AG04449 (cell line): ENCODE results near the gene MFSD8.
"Not testable (repeated sequence)": the region's sequence is repeated elsewhere in the genome, so short reads cannot be mapped to it uniquely, and the experiment has no call there.

Source experiments
- CTCF ChIA-PET: fragments of 350-600 bp; formaldehyde crosslinking; extraction: SDS; loops from one replicate; lab custom pipeline; 2021; ENCODE audit warnings: antibody characterized with exemption; lab: Yijun Ruan, JAX
- POLR2A ChIA-PET: fragments of 400-600, 350-600 bp; formaldehyde crosslinking; extraction: SDS; loops from one replicate; lab custom pipeline; 2020; ENCODE audit warnings: antibody characterized with exemption, inconsistent platforms; lab: Yijun Ruan, JAX
- DNase-seq: peaks from one replicate; pipeline ENCODE4 v3.0.0-alpha.2; 2010; ENCODE audit warnings: low read depth, low spot score
- H3K4me3 ChIP-seq: 2 replicates; pipeline ENCODE4 v1.5.1; 2011; ENCODE audit warnings: low read depth, mild to moderate bottlenecking, control low read depth, low read length
- TF ChIP-seq, protein P1 (sequence below): IDR thresholded peaks from one replicate; pipeline ENCODE4 v1.5.1; 2011; ENCODE audit warnings: mild to moderate bottlenecking, moderate library complexity, low read length, control low read depth, inconsistent platforms; ENCODE audit not compliant: insufficient read depth; ENCODE audit errors: missing control alignments

The MFSD8 gene

DNA sequence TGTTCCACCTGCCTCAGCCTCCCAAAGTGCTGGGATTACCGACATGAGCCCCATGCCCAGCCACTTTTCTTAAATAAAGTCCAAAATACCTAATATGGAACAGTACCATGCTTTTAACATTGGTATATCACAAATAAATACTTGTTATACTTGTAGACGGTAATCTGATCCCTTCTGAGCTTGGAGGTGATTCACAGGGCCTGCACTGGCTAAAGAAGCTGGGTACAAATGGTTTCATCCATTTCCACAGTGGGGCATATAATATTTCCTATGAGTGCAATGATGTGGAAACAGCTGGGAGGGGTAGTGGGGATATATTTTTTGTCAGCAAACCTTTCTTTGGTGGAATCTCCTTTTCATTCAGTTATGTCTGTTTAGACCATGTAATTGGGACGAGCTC, 48.5 kb downstream of the MFSD8 start:
- TF ChIP-seq, protein P1, sequence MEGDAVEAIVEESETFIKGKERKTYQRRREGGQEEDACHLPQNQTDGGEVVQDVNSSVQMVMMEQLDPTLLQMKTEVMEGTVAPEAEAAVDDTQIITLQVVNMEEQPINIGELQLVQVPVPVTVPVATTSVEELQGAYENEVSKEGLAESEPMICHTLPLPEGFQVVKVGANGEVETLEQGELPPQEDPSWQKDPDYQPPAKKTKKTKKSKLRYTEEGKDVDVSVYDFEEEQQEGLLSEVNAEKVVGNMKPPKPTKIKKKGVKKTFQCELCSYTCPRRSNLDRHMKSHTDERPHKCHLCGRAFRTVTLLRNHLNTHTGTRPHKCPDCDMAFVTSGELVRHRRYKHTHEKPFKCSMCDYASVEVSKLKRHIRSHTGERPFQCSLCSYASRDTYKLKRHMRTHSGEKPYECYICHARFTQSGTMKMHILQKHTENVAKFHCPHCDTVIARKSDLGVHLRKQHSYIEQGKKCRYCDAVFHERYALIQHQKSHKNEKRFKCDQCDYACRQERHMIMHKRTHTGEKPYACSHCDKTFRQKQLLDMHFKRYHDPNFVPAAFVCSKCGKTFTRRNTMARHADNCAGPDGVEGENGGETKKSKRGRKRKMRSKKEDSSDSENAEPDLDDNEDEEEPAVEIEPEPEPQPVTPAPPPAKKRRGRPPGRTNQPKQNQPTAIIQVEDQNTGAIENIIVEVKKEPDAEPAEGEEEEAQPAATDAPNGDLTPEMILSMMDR = no peak
- ChIA-PET CTCF (no interaction called here), POLR2A (no interaction called here)
- no peak overlapping the region for H3K4me3 ChIP-seq
- no peak for DNase-seq

DNA sequence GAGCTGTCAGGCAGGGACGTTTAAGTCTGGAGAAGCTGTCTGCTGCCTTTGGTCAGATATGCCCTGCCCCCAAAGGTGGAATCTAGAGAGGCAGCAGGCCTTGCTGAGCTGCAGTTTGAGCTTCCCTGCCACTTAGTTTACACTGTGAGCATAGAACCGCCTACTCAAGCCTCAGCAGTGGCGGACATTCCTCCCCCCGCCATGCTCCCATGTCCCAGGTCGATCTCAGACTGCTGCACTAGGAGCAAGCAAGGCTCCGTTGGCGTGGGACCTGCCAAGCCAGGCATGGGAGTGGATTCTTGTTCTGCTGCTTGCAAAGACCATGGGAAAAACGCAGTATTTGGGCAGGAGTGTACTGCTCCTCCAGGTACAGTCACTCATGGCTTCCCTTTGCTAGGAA, 59.9 kb downstream of the MFSD8 start:
- CTCF ChIA-PET = no interaction called here
- DNase-seq = no peak
- no peak overlapping the region for H3K4me3 ChIP-seq
- POLR2A ChIA-PET = interaction anchor here (0.7 kb wide), 1 partner anchor 17 kb away, joined by 3 read pairs; no protein-coding TSS in a partner anchor
- TF ChIP-seq, protein P1 = no peak

DNA sequence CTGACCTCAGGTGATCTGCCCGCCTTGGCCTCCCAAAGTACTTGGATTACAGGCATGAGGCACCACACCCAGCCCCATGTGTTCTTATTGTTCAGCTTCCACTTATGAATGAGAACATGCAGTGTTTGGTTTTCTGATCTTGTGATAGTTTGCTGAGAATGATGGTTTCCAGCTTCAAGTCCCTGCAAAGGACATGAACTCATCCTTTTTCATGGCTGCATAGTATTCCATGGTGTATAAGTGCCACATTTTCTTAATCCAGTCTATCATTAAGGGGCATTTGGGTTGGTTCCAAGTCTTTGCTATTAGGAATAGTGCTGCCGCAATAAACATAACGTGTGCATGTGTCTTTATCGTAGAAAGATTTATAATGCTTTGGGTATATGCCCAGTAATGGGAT, 65.3 kb downstream of the MFSD8 start:
- not testable (repeated sequence) for DNase-seq

DNA sequence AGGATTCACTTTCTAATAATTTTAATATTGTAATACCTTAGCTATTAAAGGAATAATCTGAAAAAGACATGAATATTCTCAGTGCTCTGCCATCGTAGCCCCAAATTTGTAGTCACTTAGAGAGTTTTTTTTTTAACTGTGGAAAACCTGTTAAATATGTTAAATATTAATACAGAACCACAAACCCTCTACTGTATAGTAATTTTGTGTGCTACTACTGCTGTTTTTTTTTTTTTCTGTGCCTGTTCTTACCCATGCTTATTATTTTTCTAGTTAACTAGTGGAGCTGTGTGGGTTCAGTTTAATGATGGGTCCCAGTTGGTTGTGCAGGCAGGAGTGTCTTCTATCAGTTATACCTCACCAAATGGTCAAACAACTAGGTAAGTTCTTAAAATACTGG, 68.4 kb downstream of the MFSD8 start:
- ChIA-PET CTCF (interaction anchor here (0.6 kb wide), 1 partner anchor 9 kb away, joined by 3 read pairs; no protein-coding TSS in a partner anchor), POLR2A (no interaction called here)
- TF ChIP-seq, protein P1 = no peak
- DNase-seq = no peak
- no peak overlapping the region for H3K4me3 ChIP-seq

More for the DNA sequence above, 65.3 kb downstream of the MFSD8 start:
- H3K4me3 ChIP-seq, CTCF ChIA-PET, POLR2A ChIA-PET: not testable (repeated sequence)

DNA sequence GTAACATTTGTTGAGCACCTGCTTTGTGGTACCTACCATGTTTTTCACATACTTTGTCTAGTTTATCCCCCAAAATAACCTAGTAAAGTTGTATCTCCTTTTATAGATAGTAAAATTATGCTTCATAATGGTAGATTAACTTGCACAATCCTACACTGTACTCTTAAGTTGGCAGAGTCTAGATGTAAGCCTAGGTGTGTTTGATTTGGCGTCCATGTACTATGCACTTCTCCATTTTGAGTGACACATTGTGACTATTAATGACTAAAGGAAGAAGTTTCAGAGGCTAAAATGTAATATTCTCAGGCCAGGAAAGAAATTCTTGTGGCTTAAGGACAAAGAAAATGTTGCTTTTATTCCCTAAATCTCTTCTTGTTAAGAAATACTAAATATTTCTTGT, 68.9 kb downstream of the MFSD8 start:
- DNase-seq = no peak
- TF ChIP-seq, protein P1 = no peak
- H3K4me3 ChIP-seq = no peak overlapping the region
- POLR2A ChIA-PET = no interaction called here
- CTCF ChIA-PET = interaction anchor here (0.6 kb wide), 1 partner anchor 8 kb away, joined by 3 read pairs; no protein-coding TSS in a partner anchor

DNA sequence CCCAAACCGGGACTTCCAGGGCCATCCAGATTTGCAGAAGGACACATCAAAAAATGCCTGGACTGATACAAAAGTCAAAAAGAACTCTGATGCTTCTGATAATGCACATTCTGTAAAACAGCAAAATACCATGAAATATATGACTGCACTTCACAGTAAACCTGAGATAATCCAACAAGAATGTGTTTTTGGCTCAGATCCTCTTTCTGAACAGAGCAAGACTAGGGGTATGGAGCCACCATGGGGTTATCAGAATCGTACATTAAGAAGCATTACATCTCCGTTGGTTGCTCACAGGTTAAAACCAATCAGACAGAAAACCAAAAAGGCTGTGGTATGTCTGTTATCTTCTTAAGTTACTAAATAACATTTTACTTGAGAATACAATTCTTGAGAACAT, 75.1 kb downstream of the MFSD8 start:
- POLR2A ChIA-PET = no interaction called here

DNA sequence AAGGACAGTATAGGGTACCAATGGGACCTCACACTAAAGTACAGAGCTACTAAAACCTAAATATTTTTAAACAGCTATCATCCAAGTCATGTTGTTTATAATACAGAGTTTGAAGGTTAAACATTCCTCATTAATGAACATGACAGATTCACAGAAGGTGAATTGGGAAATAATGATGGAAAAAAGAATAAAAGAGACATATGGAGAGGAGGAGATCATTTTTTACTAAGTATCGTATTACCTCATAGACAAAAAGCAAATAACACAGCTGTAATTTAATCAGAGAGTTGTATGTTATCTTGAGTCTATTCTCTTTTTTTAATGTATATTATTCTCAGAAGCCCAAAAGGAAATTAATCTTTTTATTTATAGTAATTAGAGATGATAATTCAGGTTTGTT, 76.4 kb downstream of the MFSD8 start:
- no peak for DNase-seq
- H3K4me3 ChIP-seq = no peak overlapping the region
- TF ChIP-seq, protein P1 = no peak
- ChIA-PET POLR2A (no interaction called here), CTCF (no interaction called here)

More for the DNA sequence above, 75.1 kb downstream of the MFSD8 start:
- CTCF ChIA-PET = no interaction called here
- no peak for DNase-seq
- TF ChIP-seq, protein P1 = no peak
- no peak overlapping the region for H3K4me3 ChIP-seq
